ENCODE results near the gene AFF3. TPM values are rescaled to one million over a fixed set of nuclear protein-coding genes. Genes with fewer than 3 reads are reported as not detected.

The AFF3 gene
- total RNA-seq, 1 experiment from 2014 or later: 0.61 TPM

GRCh38 chr2:99737537-99737936, 404.9 kb downstream of the AFF3 start:
- CTCF ChIA-PET: no interaction called here
- peaks cover 3% of the 10 kb centered on the region; the same call in 1 of the 2 replicates for H3K27me3 ChIP-seq (ENCODE audit: insufficient read depth, low read length)
- no peaks in the 10 kb centered on the region for H3K9me2 ChIP-seq (ENCODE audit: insufficient read depth)
- no peak overlapping the region for H2AFZ ChIP-seq (ENCODE audit: low read depth, low read length, poor library complexity, severe bottlenecking)
- no TSS peak for BruUV-seq (replicated peaks)
- RAD21 ChIA-PET (ENCODE audit: low non-redundant PET in 1 of 2, low total read pairs in 2 of 2, uncharacterized antibody in 2 of 2, unreplicated experiment in 2 of 2): no interaction called here
- no peaks in the 10 kb centered on the region for H3K9me3 ChIP-seq (ENCODE audit: control insufficient read depth in 1 of 2, insufficient read depth in 1 of 2, low read depth in 1 of 2, low read length in 2 of 2)
- peaks cover 0 to 5% of the 10 kb centered on the region in 2 experiments; a peak in 1 of 4 replicates for H3K4me1 ChIP-seq (ENCODE audit: control insufficient read depth in 1 of 2, insufficient read depth in 2 of 2, low read length in 2 of 2)
- H3K36me3 ChIP-seq (ENCODE audit: control insufficient read depth in 1 of 2, insufficient read depth in 2 of 2, low read length in 2 of 2): no peaks in the 10 kb centered on the region
- H4K20me1 ChIP-seq (ENCODE audit: insufficient read depth): no peaks in the 10 kb centered on the region
- intact Hi-C loops (cut with micrococcal nuclease): no loop called here
- no peak for TF ChIP-seq EZH2 (IDR thresholded peaks at IDR 0.05)
- TF ChIP-seq ELF1 (IDR thresholded peaks at IDR 0.05; ENCODE audit: borderline replicate concordance, low read depth): no peak
- no peak for TF ChIP-seq EZH2phosphoT487 (IDR thresholded peaks at IDR 0.05; ENCODE audit: borderline replicate concordance)
- TF ChIP-seq SRF (IDR thresholded peaks at IDR 0.05; ENCODE audit: low read depth): no peak
- TF ChIP-seq ATF3 (IDR thresholded peaks at IDR 0.05): no peak
- no peak for TF ChIP-seq EGR1 (IDR thresholded peaks at IDR 0.05; ENCODE audit: low read depth)
- TF ChIP-seq YY1 (IDR thresholded peaks at IDR 0.05; ENCODE audit: extremely low read depth, insufficient replicate concordance, low read depth, low read length): no peak
- no peak for TF ChIP-seq TCF7L2 (IDR thresholded peaks at IDR 0.05; ENCODE audit: borderline replicate concordance, extremely low read depth, insufficient read depth, insufficient read length)
- TF ChIP-seq JUND (IDR thresholded peaks at IDR 0.05): no peak
- no peak for TF ChIP-seq CTCF (IDR thresholded peaks at IDR 0.05 in 2 of 3, conservative IDR thresholded peaks at IDR 0.05 in 1 of 3; ENCODE audit: borderline replicate concordance in 1 of 3, insufficient read depth in 1 of 3, low read depth in 2 of 3, low read length in 2 of 3)
- no peak for TF ChIP-seq ZFX (IDR thresholded peaks at IDR 0.05)
- no peak for TF ChIP-seq MAX (IDR thresholded peaks at IDR 0.05)
- TF ChIP-seq CEBPB (IDR thresholded peaks at IDR 0.05; ENCODE audit: low read depth): no peak
- TF ChIP-seq ZNF274 (IDR thresholded peaks at IDR 0.05; ENCODE audit: low read depth, low read length): no peak
- no peak for TF ChIP-seq SIN3A (IDR thresholded peaks at IDR 0.05; ENCODE audit: low read depth)
- no peak for TF ChIP-seq POLR2A (IDR thresholded peaks at IDR 0.05; ENCODE audit: borderline replicate concordance, extremely low read depth, insufficient read depth, insufficient read length)
- TF ChIP-seq CBX3 (IDR thresholded peaks at IDR 0.05; ENCODE audit: low read depth): no peak
- no peak for TF ChIP-seq FOSL1 (IDR thresholded peaks at IDR 0.05; ENCODE audit: low read depth)
- POLR2A ChIA-PET: no interaction called here
- H3K4me2 ChIP-seq (ENCODE audit: low read length): no peak overlapping the region
- ATAC-seq (no peak), DNase-seq (ENCODE audit: low read depth, low spot score) (no peak)
- no peak overlapping the region for H3K27ac ChIP-seq (ENCODE audit: low read depth, low read length)
- H3K9ac ChIP-seq (ENCODE audit: low read length): no peak overlapping the region
- no peak overlapping the region for H3K4me3 ChIP-seq (replicated peaks in 1 of 2; ENCODE audit: low read depth in 1 of 2, low read length in 2 of 2)
- no peaks in the 10 kb centered on the region for H3K79me2 ChIP-seq (ENCODE audit: insufficient read depth, low read length)

All from HCT116 (cell line).